ENCODE results near the gene OXA1L.

OXA1L gene

DNA sequence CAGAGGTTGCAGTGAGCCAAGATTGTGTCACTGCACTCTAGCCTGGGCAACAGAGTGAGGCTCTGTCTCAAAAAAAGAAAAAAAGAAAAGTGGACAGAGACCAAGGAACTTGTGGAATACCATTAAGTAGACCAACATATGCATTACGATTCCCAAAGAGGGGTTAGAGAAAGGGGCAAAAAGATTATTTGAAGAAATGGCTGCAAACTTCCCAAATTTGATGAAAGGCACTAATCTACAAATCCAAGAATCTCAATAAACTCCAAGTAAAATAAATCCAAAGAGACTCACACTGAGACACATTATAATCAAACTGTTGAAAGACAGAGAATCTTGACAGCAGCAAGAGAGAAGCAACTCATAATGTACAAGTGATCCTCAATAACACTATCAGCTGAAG, 4.8 kb upstream of the OXA1L start:
- TF ChIP-seq, protein P1, sequence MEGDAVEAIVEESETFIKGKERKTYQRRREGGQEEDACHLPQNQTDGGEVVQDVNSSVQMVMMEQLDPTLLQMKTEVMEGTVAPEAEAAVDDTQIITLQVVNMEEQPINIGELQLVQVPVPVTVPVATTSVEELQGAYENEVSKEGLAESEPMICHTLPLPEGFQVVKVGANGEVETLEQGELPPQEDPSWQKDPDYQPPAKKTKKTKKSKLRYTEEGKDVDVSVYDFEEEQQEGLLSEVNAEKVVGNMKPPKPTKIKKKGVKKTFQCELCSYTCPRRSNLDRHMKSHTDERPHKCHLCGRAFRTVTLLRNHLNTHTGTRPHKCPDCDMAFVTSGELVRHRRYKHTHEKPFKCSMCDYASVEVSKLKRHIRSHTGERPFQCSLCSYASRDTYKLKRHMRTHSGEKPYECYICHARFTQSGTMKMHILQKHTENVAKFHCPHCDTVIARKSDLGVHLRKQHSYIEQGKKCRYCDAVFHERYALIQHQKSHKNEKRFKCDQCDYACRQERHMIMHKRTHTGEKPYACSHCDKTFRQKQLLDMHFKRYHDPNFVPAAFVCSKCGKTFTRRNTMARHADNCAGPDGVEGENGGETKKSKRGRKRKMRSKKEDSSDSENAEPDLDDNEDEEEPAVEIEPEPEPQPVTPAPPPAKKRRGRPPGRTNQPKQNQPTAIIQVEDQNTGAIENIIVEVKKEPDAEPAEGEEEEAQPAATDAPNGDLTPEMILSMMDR (IDR thresholded peaks at IDR 0.05), result no peak

DNA sequence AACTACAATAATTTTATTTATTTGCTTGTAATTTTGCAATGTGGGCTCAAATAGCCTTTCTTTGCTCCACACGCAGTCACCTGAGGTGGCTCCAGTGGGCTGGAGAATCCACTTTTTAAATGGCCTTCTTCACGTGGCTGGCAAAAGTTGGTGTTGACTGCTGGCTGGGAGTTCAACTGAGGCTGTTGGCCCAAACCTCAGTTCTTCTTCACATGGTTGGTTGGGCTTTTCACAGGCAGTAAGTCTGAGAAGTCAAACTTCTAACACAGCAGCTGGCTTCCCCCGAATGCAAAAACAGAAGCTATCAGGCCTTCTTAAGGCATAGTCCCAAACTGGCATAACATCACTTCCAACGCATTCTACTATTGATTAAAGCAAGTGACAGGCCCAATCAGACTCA, 2.1 kb upstream of the OXA1L start:
- TF ChIP-seq, protein P1 (IDR thresholded peaks at IDR 0.05), result no peak

DNA sequence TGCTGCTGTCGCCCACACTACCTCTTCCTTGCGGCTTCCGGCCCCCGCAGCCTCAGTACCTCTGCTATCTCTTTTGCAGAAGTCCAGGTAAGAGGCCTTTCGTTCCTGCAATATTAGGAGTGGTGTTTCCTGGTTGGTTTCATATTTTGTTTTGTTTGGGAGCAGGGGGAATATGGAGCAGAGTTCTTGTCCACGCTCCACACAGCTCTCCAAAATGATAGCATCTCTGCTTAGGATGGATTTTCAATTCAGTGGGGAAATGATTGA, 768 bp downstream of the OXA1L start:
- TF ChIP-seq, protein P1 (IDR thresholded peaks at IDR 0.05), result no peak

DNA sequence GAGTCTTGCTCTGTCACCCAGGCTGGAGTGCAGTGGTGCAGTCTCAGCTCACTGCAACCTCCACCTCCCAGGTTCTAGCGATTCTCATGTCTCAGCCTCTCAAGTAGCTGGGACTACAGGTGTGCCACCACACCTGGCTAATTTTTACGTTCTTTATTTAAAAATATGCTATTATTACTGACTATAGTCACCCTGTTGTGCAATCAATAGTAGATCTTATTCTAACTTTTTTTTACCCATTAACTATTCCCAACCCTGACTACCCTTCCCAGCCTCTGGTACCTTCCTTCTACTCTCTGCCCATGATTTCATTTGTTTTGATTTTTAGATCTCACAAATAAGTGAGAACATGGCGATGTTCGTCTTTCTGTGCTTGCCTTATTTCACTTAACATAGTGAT, 2.5 kb downstream of the OXA1L start:
- TF ChIP-seq, protein P1 (IDR thresholded peaks at IDR 0.05), result no peak

DNA sequence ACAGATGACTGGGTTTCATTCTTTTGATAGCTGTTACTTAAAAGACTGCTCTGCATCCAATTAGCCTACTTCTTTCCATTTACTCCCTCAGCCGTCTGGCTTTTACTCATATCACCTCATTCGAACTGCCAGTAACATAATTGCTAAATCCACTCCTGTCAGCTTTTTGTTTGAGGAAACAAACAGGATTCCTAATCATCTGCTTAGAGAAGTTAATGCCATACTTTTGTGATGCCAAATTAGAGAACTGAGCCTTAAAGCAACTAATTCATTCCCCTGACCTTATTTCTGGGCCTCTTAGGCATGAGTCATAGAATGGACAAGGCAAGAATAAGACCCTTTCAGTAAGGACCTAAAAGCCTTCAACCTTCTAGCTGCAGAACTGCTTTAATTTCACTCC, 2.9 kb downstream of the OXA1L start:
- TF ChIP-seq, protein P1 (IDR thresholded peaks at IDR 0.05), result no peak

DNA sequence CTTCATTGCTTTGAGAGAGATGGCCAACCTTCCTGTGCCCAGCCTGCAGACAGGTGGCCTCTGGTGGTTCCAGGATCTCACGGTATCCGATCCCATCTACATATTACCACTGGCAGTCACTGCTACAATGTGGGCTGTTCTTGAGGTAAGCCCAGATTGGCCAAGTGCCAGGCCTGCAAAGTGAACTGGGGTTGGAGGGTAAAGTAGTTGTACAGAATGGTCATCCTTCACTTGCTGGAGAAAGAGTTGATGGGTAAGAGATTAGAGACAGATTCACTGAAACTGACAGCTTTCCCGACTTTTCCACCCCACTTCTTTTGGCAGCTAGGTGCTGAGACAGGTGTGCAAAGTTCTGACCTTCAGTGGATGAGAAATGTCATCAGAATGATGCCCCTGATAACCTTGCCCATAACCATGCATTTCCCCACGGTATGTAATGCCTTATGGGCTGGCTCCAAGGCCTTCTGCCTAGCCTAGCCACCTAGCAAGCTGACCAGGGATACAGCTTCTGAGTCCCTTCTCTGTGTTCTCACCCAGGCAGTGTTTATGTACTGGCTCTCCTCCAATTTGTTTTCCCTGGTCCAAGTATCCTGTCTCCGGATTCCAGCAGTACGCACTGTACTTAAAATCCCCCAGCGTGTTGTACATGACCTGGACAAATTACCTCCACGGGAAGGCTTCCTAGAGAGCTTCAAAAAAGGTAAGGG, 4.1 kb downstream of the OXA1L start:
- TF ChIP-seq, protein P1 (IDR thresholded peaks at IDR 0.05), result no peak

DNA sequence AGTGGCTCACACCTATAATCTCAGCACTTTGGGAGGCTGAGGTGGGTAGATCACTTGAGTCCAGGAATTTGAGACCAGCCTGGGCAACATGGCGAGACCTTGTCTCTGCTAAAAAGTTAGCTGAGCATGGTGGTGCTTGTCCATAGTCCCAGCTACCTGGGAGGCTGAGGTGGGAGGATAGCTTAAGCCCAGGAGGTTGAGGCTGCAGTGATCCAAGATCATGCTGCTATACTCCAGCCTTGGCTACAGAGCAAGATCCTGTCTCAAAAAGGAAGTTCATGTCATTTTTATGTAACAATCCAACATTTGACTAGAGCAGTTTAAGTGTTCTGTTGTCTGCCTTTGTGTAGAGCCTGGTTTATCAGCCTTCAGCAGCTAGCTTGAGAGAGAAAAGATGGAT, 6.2 kb downstream of the OXA1L start:
- TF ChIP-seq, protein P1 (IDR thresholded peaks at IDR 0.05), result no peak

Measured in LNCAP (cell line).